ENCODE results near the gene SEMA7A. TPM values are rescaled to one million over a fixed set of nuclear protein-coding genes. Genes with fewer than 3 reads are reported as not detected.

Gene SEMA7A
- total and polyA plus RNA-seq, 2 donors from 2014 or later: 2.8 to 3.6 TPM

DNA sequence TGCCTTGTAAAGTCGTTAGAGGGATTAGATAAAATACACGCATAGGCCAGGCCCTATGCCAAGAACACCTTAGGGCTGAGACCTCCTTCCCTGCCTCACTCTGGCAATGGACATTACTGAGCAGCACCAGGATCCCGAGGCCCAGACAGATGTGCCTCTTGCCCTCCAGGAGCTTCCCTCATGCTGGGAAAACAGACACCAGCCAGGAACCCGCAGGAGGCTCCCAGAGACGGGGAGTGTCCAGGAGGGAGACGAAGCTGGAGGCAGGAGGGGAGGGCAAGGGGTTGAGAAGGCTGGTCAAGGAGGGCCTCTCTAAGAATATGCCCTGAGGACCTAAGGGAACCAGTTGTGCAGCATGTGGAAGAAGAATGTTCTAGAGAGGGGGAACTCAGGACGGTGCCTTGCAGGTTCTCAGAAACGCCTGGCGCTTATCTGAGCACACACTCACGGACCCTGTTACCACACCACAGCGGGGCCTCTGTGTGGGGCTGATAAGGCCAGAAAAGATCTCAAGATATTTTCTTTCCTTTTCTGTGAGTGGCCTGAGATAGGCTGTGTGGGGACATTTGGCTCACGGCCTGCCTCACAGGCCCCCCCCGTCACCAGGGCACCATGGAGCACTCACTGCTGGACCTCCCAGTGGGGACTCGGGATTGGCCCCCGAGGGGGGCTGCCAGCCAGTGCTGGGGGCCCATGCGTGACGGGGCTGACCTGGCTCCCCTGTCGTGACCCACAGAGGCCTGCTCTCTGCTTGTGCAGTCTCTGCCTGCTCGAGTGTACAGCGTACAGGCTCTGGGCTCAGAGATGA, 44.3 kb downstream of the SEMA7A start:
- DNase-seq (peak in 2 of 5 donors; percentile 35 to 44), FAIRE-seq (no peak)
- Histone ChIP-seq H3K4me3 (ENCODE audit: low read length in 3 of 3) (no peak overlapping the region), H3K9me3 (ENCODE audit: control insufficient read depth in 2 of 3, insufficient read depth in 1 of 3, low read length in 3 of 3) (no peaks in the 10 kb centered on the region), H3K36me3 (ENCODE audit: control insufficient read depth in 2 of 3, insufficient read depth in 3 of 3, low read length in 3 of 3) (no peaks in the 10 kb centered on the region), H3K27ac (ENCODE audit: low read depth in 2 of 2, low read length in 2 of 2) (no peak overlapping the region), H3K27me3 (ENCODE audit: control insufficient read depth, insufficient read depth, low read length) (no peaks in the 10 kb centered on the region), H3K4me1 (ENCODE audit: control insufficient read depth in 2 of 3, insufficient read depth in 2 of 3, low read depth in 1 of 3, low read length in 3 of 3) (peaks cover 0 to 24% (median 9%) of the 10 kb centered on the region in 3 donors), H3K9ac (ENCODE audit: low read length in 3 of 3) (no peak overlapping the region)
- TF ChIP-seq, protein P1, sequence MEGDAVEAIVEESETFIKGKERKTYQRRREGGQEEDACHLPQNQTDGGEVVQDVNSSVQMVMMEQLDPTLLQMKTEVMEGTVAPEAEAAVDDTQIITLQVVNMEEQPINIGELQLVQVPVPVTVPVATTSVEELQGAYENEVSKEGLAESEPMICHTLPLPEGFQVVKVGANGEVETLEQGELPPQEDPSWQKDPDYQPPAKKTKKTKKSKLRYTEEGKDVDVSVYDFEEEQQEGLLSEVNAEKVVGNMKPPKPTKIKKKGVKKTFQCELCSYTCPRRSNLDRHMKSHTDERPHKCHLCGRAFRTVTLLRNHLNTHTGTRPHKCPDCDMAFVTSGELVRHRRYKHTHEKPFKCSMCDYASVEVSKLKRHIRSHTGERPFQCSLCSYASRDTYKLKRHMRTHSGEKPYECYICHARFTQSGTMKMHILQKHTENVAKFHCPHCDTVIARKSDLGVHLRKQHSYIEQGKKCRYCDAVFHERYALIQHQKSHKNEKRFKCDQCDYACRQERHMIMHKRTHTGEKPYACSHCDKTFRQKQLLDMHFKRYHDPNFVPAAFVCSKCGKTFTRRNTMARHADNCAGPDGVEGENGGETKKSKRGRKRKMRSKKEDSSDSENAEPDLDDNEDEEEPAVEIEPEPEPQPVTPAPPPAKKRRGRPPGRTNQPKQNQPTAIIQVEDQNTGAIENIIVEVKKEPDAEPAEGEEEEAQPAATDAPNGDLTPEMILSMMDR (IDR thresholded peaks at IDR 0.05; ENCODE audit: borderline replicate concordance, extremely low read depth, insufficient read depth): no peak
- intact Hi-C loops (cut with DNase I): no loop called here

DNA sequence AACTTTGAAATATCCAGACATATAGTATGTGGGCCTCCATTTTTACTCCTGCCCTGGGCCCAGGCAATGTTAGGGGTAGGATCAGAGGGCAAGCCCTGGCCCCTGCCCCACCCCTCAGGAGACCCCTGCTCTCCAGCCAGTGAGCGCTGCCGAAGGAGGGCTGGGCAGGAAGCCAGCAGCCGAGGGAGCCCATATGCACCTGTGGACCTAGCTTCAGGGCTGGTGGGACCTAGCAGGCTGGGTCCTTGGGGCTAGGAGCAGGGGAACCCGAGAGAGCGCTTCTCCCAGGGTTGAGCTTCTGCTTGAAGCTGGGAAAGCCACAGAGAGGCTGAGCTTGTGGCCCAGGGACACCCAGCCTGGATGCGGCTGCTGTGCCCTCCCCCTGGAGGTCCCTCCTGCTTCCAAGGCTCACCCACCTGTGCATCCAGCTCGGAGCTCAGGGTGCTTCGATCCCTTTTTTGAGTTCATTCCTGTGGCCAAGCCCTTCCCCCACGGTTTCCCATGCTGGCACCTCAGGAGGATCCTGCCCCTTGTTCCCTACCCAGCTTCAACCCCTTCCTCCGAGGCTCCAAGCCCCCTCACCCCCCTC, 45.3 kb downstream of the SEMA7A start:
- H3K27ac ChIP-seq (ENCODE audit: low read depth in 2 of 2, low read length in 2 of 2): no peak overlapping the region
- TF ChIP-seq, protein P1 (IDR thresholded peaks at IDR 0.05; ENCODE audit: borderline replicate concordance, extremely low read depth, insufficient read depth): no peak
- H3K36me3 ChIP-seq (ENCODE audit: control insufficient read depth in 2 of 3, insufficient read depth in 3 of 3, low read length in 3 of 3): no peaks in the 10 kb centered on the region
- H3K4me1 ChIP-seq (ENCODE audit: control insufficient read depth in 2 of 3, insufficient read depth in 2 of 3, low read depth in 1 of 3, low read length in 3 of 3): peaks cover 0 to 28% (median 9%) of the 10 kb centered on the region in 3 donors
- no peaks in the 10 kb centered on the region for H3K9me3 ChIP-seq (ENCODE audit: control insufficient read depth in 2 of 3, insufficient read depth in 1 of 3, low read length in 3 of 3)
- no peaks in the 10 kb centered on the region for H3K27me3 ChIP-seq (ENCODE audit: control insufficient read depth, insufficient read depth, low read length)
- DNase-seq (peak in 2 of 5 donors; percentile 51 to 52), FAIRE-seq (no peak)
- no peak overlapping the region for H3K4me3 ChIP-seq (ENCODE audit: low read length in 3 of 3)
- intact Hi-C loops (cut with DNase I): no loop called here
- H3K9ac ChIP-seq (ENCODE audit: low read length in 3 of 3): no peak overlapping the region

DNA sequence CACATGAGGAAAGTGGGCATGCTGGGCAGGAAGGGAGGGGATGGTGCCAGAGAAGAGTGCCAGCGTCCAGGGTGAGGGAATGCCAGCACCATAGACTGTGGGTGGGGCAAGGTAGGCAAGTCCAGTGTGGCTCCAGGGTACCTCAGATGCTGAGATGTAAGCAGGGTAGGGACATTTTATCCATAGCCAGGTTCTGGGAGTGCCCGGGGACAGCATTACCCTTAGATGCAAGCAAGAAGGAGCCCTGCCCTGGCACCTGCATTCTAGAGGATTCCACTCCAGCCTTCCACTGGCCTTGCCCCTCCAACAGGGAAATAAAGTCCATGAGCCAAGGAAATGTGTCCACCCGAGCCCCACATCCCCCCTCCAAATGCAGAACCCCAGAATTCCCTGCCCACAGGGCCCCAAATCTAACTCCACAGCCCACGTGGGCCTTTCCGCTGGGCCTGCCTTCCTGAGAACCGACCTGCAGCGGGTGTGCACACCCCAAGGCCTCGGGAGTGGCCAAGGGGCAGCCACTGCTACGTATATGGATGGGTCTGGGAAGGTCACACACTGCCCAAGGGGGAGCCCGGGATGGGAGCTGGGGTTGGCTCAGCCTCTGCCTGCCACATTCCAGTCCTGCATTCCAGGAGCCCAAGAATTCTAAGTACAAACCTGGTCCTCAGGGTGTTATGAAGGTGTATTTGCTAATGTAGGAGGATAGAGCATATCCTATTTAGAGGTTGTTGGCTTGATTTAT, 46.0 kb downstream of the SEMA7A start:
- Histone ChIP-seq H3K9ac (ENCODE audit: low read length in 3 of 3) (no peak overlapping the region), H3K36me3 (ENCODE audit: control insufficient read depth in 2 of 3, insufficient read depth in 3 of 3, low read length in 3 of 3) (no peaks in the 10 kb centered on the region), H3K9me3 (ENCODE audit: control insufficient read depth in 2 of 3, insufficient read depth in 1 of 3, low read length in 3 of 3) (no peaks in the 10 kb centered on the region), H3K4me3 (ENCODE audit: low read length in 3 of 3) (no peak overlapping the region), H3K4me1 (ENCODE audit: control insufficient read depth in 2 of 3, insufficient read depth in 2 of 3, low read depth in 1 of 3, low read length in 3 of 3) (peaks cover 0 to 28% (median 9%) of the 10 kb centered on the region in 3 donors), H3K27ac (ENCODE audit: low read depth in 2 of 2, low read length in 2 of 2) (no peak overlapping the region), H3K27me3 (ENCODE audit: control insufficient read depth, insufficient read depth, low read length) (no peaks in the 10 kb centered on the region)
- intact Hi-C loops (cut with DNase I): no loop called here
- FAIRE-seq (no peak), DNase-seq (peak in 4 of 5 donors; percentile 41 to 50 (median 46))
- TF ChIP-seq, protein P1 (IDR thresholded peaks at IDR 0.05; ENCODE audit: borderline replicate concordance, extremely low read depth, insufficient read depth): no peak

Data from kidney (tissue), 14 donors.